Measurements from ENCODE around the gene NBPF26. TPM values are rescaled to one million over a fixed set of nuclear protein-coding genes. Genes with fewer than 3 reads are reported as not detected.
"Not testable (repeated sequence)": the region's sequence is repeated elsewhere in the genome, so short reads cannot be mapped to it uniquely, and the experiment has no call there.

The NBPF26 gene
- total and polyA plus RNA-seq, 5 donors from 2014 or later = 3.3 to 70.8 (median 4.0) TPM

- not testable (repeated sequence) for H3K9me3 ChIP-seq (ENCODE audit: control insufficient read depth in 2 of 2, low read length in 2 of 2); DNase-seq; ATAC-seq (ENCODE audit: low read depth in 2 of 2); H3K4me1 Mint-ChIP-seq; H3K4me3 Mint-ChIP-seq; H3K27ac Mint-ChIP-seq; H3K36me3 Mint-ChIP-seq; H3K4me1 ChIP-seq (ENCODE audit: control insufficient read depth, insufficient read depth, low read length, poor library complexity, severe bottlenecking); H3K27me3 Mint-ChIP-seq; H3K36me3 ChIP-seq (ENCODE audit: control insufficient read depth, insufficient read depth, low read length); H3K9me3 Mint-ChIP-seq; H3K27ac ChIP-seq (ENCODE audit: insufficient read depth, low read length, poor library complexity, severe bottlenecking); H3K27me3 ChIP-seq (ENCODE audit: control insufficient read depth, insufficient read depth, low read length); H3K4me3 ChIP-seq (ENCODE audit: low read depth, low read length)
Observed at GRCh38 chr1:120880056-120880455, 156.3 kb downstream of the NBPF26 start.

- not testable (repeated sequence) for H3K27me3 ChIP-seq (ENCODE audit: control insufficient read depth, insufficient read depth, low read length); H3K4me1 Mint-ChIP-seq; H3K27ac Mint-ChIP-seq; H3K36me3 Mint-ChIP-seq; H3K4me3 ChIP-seq (ENCODE audit: low read depth, low read length); H3K36me3 ChIP-seq (ENCODE audit: control insufficient read depth, insufficient read depth, low read length); H3K27me3 Mint-ChIP-seq; H3K9me3 Mint-ChIP-seq; DNase-seq; H3K27ac ChIP-seq (ENCODE audit: insufficient read depth, low read length, poor library complexity, severe bottlenecking); H3K9me3 ChIP-seq (ENCODE audit: control insufficient read depth in 2 of 2, low read length in 2 of 2); H3K4me3 Mint-ChIP-seq; ATAC-seq (ENCODE audit: low read depth in 2 of 2); H3K4me1 ChIP-seq (ENCODE audit: control insufficient read depth, insufficient read depth, low read length, poor library complexity, severe bottlenecking)
Observed at GRCh38 chr1:120881934-120882333, 158.2 kb downstream of the NBPF26 start.

Other genes starting within 250 kb of the NBPF26 start
- not detected for gene PPIAL4A, start 165.8 kb downstream of the NBPF26 start, total RNA-seq
- under 1 TPM in 1 of 4 donors, not detected in 3; 0.33 TPM for gene PPIAL4A, start 165.8 kb downstream of the NBPF26 start, polyA plus RNA-seq

Measured in CD4-positive, CD25-positive, alpha-beta regulatory T cell (primary cell).